COLO668 (cell line): ENCODE measurements around the gene SPAG5.

ENCODE experiments used
- DNase-seq: peaks from one replicate; lab custom pipeline; 2025; ENCODE audit not compliant: unreplicated experiment; lab: John Stamatoyannopoulos, UW

SPAG5 gene

GRCh38 chr17:28598799-28599310 lies at the start of gene SPAG5:
TSS of gene SPAG5 (minus strand) at chr17:28599025. CDS start at chr17:28598946, 79 bp downstream.
- DNase-seq, result peak; percentile 91

GRCh38 chr17:28646039-28646754 lies 47.4 kb upstream of the SPAG5 start:
- DNase-seq, result no peak

DNA sequence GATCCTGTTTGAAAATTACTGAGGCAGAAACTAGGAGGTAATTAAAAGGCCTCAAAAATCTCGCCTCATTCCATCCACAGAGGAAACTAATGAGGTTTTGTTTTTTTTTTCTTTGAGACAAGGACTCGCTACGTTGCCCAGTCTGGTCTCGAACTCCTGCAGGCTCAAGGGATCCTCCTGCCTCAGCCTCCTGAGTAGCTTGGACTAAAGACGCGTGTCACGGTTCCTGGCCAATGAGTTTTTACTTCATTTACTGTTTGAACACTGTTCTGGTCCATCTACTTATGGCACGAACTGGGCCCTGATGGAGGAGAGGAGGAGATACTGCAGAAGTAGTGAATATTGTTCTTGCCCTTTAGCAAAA lies 46.7 kb upstream of the SPAG5 start:
- DNase-seq, result peak; percentile 6

- DNase-seq, result peak; percentile 94
Measured at GRCh38 chr17:28644787-28645575, 46.2 kb upstream of the SPAG5 start, which contains the start of gene BLTP2. TSS of gene BLTP2 (minus strand) at chr17:28645158. CDS start at chr17:28645056, 102 bp downstream.

GRCh38 chr17:28643983-28644786 lies 45.4 kb upstream of the SPAG5 start:
- peak; percentile 38 for DNase-seq

- DNase-seq, result no peak
Measured at GRCh38 chr17:28641579-28641978, 42.8 kb upstream of the SPAG5 start.

- DNase-seq, result no peak
Measured at GRCh38 chr17:28635506-28635905, 36.7 kb upstream of the SPAG5 start.

GRCh38 chr17:28634206-28634865 lies 35.5 kb upstream of the SPAG5 start:
- no peak for DNase-seq

DNA sequence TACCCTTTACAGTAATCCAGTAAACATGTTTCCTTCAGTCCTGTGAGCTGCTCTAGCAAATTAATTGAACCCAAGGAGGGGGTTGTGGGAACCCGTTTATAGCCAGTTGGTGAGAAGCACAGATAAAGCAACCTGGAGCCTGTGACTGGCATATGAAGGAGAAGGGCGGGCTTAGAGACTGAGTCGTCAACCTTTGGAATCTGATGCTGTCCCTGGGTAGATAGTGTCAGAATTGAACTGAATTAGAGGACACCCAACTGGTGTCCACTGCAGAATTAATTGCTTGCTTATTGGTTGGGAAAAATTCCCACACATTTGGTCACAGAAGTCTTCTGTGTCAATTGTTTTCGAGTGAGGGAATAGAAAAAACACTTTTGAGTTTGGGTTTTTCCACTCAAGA lies 28.0 kb upstream of the SPAG5 start:
- DNase-seq, result no peak

DNA sequence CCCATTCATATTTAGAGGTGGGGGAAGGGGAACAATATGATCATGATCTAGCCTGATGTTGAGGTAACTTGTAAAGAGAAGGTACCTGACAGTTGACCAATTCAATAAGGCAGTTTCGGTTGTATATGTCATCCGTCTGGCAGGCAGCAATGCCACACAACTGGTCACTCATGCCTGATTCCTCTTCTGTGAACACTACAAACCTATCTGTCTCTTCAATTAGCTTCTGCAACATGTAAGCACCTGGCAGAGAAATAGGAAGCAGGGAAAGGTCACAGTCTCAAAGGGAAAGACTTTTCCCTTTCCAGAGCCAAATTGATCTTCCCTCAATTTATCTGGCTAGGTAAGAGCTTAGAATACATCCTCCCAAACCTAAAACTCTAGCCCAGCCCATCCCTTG lies 25.3 kb upstream of the SPAG5 start:
- DNase-seq, result no peak

- no peak for DNase-seq
Measured at GRCh38 chr17:28623696-28624095, 24.9 kb upstream of the SPAG5 start.

DNA sequence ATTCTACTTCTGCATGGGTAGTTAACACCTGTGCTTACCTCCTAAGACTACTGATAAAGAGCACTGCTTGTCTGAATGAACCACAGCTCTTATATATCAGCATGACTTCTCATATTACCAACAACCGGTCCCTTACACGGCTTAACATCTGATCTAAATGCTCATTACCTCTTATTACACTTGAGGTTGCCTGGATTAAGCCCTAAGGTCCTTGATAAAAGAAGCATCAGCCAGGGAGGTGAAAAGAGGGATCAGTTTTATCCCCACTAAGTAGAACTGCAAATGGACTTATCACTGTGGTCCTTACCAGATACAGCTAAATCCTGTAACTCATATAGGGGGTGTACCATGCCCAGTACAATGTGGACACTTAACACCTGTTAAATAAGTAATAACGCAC lies 23.4 kb upstream of the SPAG5 start:
- no peak for DNase-seq

- DNase-seq, result no peak
Measured at GRCh38 chr17:28620010-28620409, 21.2 kb upstream of the SPAG5 start.

DNA sequence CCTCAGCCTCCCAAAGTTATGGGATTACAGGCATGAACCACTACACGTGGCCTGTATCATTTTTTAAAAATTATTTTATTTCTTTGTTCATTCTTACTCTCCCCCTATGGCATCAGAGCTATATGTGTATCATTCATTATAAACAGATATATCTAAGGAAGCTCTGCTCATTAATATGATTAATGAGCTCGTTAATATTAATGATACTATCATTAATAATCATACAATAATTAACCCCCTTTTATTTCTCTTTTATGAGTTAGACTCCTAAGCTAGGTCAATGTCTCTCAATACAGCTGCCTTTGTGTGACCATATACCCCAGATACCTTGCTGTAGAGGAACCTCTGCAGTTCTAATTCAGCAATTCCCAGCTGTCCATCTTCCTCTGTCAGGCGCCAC lies 19.6 kb upstream of the SPAG5 start:
- no peak for DNase-seq

DNA sequence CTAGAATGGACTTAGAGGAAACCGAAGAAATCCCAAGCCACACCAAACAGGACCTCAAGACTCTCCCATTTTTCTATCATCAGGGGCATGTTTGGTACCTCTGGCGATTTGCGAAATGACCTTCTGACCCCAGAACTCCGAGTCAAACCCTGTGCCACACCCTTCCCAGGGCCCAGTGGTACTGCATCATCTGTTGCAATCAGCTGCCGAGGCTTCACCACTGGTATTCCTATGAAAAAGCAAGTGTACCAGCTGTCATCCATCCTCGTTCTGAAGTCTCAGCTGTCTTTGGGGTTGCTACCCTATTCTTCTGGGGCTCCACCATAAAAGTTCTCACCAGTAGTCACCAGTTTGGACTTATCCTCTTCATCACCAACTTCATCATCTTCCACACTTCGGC lies 17.5 kb upstream of the SPAG5 start:
- no peak for DNase-seq

DNA sequence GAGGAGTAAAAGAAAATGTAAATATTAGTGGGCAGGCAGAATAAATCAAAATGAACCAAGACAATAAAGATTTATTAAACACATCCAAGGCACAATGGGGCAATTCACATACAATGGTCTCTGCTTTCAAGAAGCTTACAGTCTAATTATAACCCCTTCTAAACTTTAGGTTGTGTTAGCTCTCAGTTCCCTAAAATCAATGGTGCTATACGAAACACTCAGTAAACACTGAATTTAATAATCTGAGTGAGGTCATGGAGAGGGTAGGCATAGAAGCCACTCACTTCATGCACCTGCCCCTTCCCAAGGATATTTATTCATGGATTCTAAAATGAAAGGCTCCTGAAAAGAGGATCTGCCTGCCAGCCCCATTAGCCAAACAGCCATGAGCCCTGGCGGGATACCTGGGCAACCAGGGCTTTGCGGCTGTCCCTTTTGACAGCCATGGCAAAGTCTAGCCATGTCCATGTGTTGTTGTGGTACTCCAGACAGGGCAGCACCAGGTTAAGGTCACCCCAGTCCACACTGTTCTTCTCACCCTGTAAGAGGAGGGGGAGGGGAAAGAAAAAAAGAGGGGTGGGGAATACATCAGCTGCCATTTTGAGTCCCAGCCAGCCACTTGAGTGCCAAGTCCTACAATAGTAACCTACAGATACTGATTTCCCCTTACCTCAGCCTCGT lies 16.6 kb upstream of the SPAG5 start:
- no peak for DNase-seq

- no peak for DNase-seq
Measured at GRCh38 chr17:28613931-28614381, 15.1 kb upstream of the SPAG5 start, which contains the start of gene RSKR. TSS of gene RSKR (minus strand) at chr17:28614185. CDS start at chr17:28614161, 24 bp downstream.

GRCh38 chr17:28612936-28613872 lies 14.4 kb upstream of the SPAG5 start:
- DNase-seq, result peak; percentile 13

DNA sequence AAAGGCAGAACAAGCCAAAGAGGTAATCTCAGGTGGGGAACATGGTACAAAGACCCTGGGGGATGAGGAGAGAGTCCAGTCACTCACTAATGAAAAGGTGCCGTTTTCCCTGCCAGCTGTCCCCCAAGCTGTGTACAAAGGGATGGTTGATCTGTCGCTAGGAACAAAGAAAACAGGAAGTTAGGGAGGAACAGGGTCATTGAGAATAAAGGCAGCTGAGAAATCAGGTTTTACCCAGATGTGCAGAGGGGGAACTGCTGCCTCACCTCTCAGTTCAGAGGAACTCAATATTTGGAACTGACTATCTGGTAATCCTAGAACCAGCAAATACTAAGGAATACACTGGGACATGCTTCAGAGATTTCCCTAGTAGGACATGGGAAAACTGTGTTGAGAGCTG lies 13.7 kb upstream of the SPAG5 start:
- peak; percentile 4 for DNase-seq
